Naive B cell (primary cell): Measurements from ENCODE around the gene CHM. TPM values are rescaled to one million over a fixed set of nuclear protein-coding genes. Genes with fewer than 3 reads are reported as not detected.
"Not testable (repeated sequence)": the region's sequence is repeated elsewhere in the genome, so short reads cannot be mapped to it uniquely, and the experiment has no call there.

Source experiments
- ATAC-seq, 2 donors: fragments of 150-1000 bp; cut with Tn5 transposase; 2 replicates each; pipeline ENCODE4 v1.10.0; 2021; ENCODE audit warnings: low read depth in 2 of 2, mild to moderate bottlenecking in 2 of 2, moderate library complexity in 2 of 2
- DNase-seq: peaks from one replicate; pipeline ENCODE4 v3.0.0; 2022
- H3K27ac Mint-ChIP-seq, 6 donors: one replicate each; pipeline ENCODE4 v1.8.0; 2020 to 2022; ENCODE audit warnings: mild to moderate bottlenecking in 6 of 6, mixed read lengths in 6 of 6, moderate library complexity in 5 of 6, inconsistent platforms in 2 of 6
- H3K27me3 Mint-ChIP-seq, 3 donors: one replicate each; pipeline ENCODE4 v1.8.0; 2021 to 2022; ENCODE audit warnings: mixed read lengths in 3 of 3, mild to moderate bottlenecking in 1 of 3
- H3K36me3 Mint-ChIP-seq, 2 donors: one replicate each; pipeline ENCODE4 v1.8.0; 2020 to 2022; ENCODE audit warnings: mixed read lengths in 2 of 2, inconsistent platforms in 1 of 2, mild to moderate bottlenecking in 1 of 2
- H3K4me1 Mint-ChIP-seq, 3 donors: one replicate each; pipeline ENCODE4 v1.8.0; 2020 to 2022; ENCODE audit warnings: mixed read lengths in 3 of 3, inconsistent platforms in 1 of 3, mild to moderate bottlenecking in 1 of 3, moderate library complexity in 1 of 3
- H3K4me3 Mint-ChIP-seq, 8 donors: one replicate each; pipeline ENCODE4 v1.8.0; 2020 to 2022; ENCODE audit warnings: mild to moderate bottlenecking in 8 of 8, mixed read lengths in 8 of 8, moderate library complexity in 8 of 8, inconsistent platforms in 2 of 8
- H3K9me3 Mint-ChIP-seq, 7 donors: one replicate each; pipeline ENCODE4 v1.8.0; 2020 to 2022; ENCODE audit warnings: mixed read lengths in 7 of 7, mild to moderate bottlenecking in 5 of 7, inconsistent platforms in 2 of 7, moderate library complexity in 1 of 7
- polyA plus RNA-seq, 6 donors: library from polyadenylated mRNA; unstranded; fragments of 300-500 nt; fragmentation: Illumina TruSeq; gene quantifications; one replicate each; pipeline ENCODE4 v1.2.3, GENCODE V29; 2021; ENCODE audit warnings: low read depth in 6 of 6

Gene CHM
- polyA plus RNA-seq, 6 donors from 2014 or later: 5.5 to 13.3 (median 9.4) TPM

DNA sequence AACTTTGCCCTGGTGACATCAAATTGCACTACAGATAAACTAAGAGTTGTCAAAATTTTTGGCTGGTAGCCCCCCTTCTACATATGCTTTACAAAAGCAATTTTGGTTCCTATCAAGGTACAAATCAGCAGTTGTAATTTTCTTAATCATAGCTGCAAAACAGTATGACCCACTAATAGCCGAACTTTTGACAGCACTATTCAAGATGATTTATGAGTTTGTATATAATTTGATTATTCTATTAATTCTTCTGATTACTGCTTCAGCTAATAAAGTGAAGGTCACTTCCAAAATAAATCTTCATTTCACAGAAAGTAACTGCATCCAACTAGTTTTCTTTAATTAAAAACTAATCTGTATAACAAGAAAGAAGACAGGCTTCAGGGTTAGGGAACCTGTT is 119.6 kb downstream of the CHM start:
- Mint-ChIP-seq H3K4me1 (peaks cover 3 to 12% (median 7%) of the 10 kb centered on the region in 3 donors), H3K36me3 (no peaks in the 10 kb centered on the region)

DNA sequence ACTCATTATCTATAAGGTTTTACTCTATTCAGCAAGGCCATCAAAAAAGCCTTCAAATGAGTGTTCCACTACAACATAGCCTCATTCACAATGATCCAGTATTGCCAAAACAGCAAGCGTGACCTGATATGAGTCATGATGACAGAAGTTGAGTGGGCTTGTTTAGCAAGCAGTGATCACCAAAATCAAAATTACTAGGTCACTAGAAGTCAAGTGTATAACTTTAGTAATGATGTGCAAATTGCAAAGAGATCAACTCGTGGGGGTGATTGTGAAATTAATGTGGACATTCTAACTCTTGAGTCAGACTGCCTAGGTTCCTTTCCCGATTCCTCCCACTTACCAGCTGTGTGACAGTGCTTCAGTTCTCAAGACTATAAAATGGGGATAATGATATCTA is 124.5 kb downstream of the CHM start:
- H3K4me1 Mint-ChIP-seq: peaks cover 3 to 12% (median 7%) of the 10 kb centered on the region in 3 donors
- H3K27me3 Mint-ChIP-seq: no peaks in the 10 kb centered on the region
- H3K4me3 Mint-ChIP-seq: no peak overlapping the region
- no peaks in the 10 kb centered on the region for H3K36me3 Mint-ChIP-seq
- no peak for ATAC-seq
- no peaks in the 10 kb centered on the region for H3K9me3 Mint-ChIP-seq
- no peak overlapping the region for H3K27ac Mint-ChIP-seq
- DNase-seq: no peak

More for the DNA sequence above, 119.6 kb downstream of the CHM start:
- no peak for ATAC-seq
- no peaks in the 10 kb centered on the region for H3K27me3 Mint-ChIP-seq
- no peak for DNase-seq
- H3K9me3 Mint-ChIP-seq: no peaks in the 10 kb centered on the region
- H3K4me3 Mint-ChIP-seq: no peak overlapping the region
- H3K27ac Mint-ChIP-seq: no peak overlapping the region

DNA sequence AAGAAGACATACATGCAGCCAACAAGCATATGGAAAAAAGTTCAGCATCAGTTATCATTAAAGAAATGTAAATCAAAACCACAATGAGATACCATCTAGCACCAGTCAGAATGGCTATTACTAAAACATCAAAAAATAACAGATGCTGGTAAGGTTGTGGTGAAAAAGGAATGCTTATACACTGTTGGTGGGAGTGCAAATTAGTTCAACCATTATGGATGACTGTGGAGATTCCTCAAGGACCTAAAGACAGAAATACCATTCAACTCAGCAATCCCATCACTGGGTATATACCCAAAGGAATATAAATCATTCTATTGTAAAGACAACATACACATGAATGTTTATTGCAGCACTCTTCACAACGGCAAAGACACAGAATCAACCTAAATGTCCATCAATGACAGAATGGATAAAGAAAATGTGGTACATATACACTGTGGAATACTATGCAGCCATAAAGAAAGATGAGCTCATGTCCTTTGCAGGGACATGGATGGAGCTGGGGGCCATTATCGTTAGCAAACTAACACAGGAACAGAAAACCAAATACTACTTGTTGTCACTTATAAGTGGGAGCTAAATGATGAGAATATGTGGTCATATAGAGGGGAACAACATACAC is 130.6 kb downstream of the CHM start:
- H3K27ac Mint-ChIP-seq, H3K36me3 Mint-ChIP-seq, H3K27me3 Mint-ChIP-seq, H3K4me3 Mint-ChIP-seq, ATAC-seq, DNase-seq, H3K9me3 Mint-ChIP-seq: not testable (repeated sequence)
- H3K4me1 Mint-ChIP-seq: peaks cover 14 to 33% (median 24%) of the 10 kb centered on the region in 3 donors

DNA sequence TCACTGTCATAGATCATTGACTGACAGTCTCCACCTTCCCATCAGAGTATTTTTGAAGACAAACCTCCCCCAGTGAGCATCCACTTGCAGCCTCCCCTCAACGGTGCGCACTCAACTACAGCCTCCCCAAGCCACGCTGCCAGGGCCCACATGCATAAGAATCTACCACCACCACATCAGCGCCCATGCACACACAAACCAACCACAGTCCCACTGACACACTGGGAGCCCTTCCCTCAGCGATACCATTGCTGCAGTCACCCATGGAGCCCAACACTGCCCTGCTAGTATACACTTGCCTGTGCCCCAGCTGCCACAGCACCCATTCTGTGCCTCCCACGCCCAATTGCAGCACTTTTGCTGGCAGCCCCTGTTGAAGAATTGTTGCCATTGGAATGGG is 132.9 kb downstream of the CHM start:
- no peaks in the 10 kb centered on the region for H3K36me3 Mint-ChIP-seq
- DNase-seq (no peak), ATAC-seq (no peak)
- H3K27me3 Mint-ChIP-seq: no peaks in the 10 kb centered on the region
- H3K4me3 Mint-ChIP-seq: peak overlapping the region in 3 of 8 donors; percentile 41 to 77 (median 72)
- H3K9me3 Mint-ChIP-seq: peaks cover 0 to 5% (median 2%) of the 10 kb centered on the region in 7 donors
- H3K4me1 Mint-ChIP-seq: peaks cover 19 to 34% (median 24%) of the 10 kb centered on the region in 3 donors
- H3K27ac Mint-ChIP-seq: peak overlapping the region in 1 of 6 donors; percentile 16

DNA sequence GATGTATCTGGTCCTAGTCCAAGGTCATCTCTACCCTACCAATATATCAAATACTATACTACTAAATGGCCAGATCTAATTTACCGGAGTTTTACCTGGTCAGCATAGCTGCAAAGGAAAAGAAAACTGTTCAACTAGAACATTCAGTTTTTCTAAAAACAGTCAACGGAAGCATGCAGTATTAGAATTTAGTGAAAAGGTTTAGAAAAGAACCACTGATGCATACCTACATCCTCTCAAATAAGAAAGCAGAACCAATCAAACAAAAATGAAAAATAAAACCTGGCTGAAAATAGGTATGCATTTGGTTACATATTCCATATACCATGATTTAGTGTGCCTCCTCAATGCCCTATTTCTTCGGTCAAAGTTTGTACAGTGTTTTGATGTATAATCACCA is 140.0 kb downstream of the CHM start:
- H3K27me3 Mint-ChIP-seq: no peaks in the 10 kb centered on the region
- H3K4me3 Mint-ChIP-seq: peak overlapping the region; percentile 7 to 84 (median 60)
- peak overlapping the region; percentile 28 to 90 (median 70) for H3K27ac Mint-ChIP-seq
- H3K9me3 Mint-ChIP-seq: no peaks in the 10 kb centered on the region
- ATAC-seq: peak; percentile 41 to 60
- DNase-seq: no peak
- no peaks in the 10 kb centered on the region for H3K36me3 Mint-ChIP-seq
- H3K4me1 Mint-ChIP-seq: peaks cover 16 to 32% (median 23%) of the 10 kb centered on the region in 3 donors

DNA sequence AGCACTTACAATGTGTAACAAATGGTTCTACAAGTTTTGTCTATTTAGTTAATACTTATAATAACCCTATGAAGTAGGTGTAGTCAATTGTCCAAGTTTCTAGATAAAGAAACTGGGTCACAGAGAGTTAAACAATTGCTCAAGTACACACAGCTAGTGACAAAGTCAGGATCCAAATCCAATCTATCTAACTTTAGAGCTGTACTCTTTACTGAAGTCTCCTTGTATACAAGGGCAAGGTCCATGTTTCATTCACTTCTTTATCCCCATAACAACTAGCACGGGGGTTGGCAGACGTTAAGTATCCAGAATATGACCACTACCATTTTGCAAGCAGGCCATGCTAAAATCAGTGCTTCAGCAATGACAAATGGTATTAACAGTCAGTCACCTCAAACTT is 141.0 kb downstream of the CHM start:
- Mint-ChIP-seq H3K36me3 (no peaks in the 10 kb centered on the region), H3K27me3 (no peaks in the 10 kb centered on the region), H3K9me3 (no peaks in the 10 kb centered on the region), H3K4me1 (peaks cover 11 to 32% (median 23%) of the 10 kb centered on the region in 3 donors), H3K27ac (peak overlapping the region; percentile 18 to 90 (median 63)), H3K4me3 (peak overlapping the region in 4 of 8 donors; percentile 30 to 79 (median 52))
- ATAC-seq: no peak
- DNase-seq: no peak

DNA sequence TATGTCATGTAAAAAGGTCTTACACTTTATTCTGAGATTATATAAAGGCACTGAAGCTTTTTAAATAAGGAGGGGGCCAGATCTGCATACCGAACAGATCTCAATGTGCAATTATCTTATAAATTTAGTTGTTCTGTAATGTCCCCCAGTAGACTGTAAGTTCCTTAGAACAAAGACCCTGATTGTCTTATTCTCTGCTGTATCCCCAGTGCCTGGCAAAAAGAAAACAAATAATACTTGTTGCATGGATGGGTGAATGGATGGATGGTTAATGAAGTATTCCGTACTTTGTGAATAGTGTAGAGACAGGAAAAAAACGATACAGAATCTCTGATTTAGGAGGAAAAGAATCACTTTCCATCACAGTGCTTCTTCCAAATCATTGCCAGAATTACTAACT is 141.5 kb downstream of the CHM start:
- H3K36me3 Mint-ChIP-seq: no peaks in the 10 kb centered on the region
- ATAC-seq: no peak
- DNase-seq: no peak
- H3K27ac Mint-ChIP-seq: peak overlapping the region in 2 of 6 donors; percentile 39 to 70
- no peaks in the 10 kb centered on the region for H3K9me3 Mint-ChIP-seq
- H3K4me3 Mint-ChIP-seq: no peak overlapping the region
- H3K27me3 Mint-ChIP-seq: no peaks in the 10 kb centered on the region
- H3K4me1 Mint-ChIP-seq: peaks cover 10 to 32% (median 23%) of the 10 kb centered on the region in 3 donors

DNA sequence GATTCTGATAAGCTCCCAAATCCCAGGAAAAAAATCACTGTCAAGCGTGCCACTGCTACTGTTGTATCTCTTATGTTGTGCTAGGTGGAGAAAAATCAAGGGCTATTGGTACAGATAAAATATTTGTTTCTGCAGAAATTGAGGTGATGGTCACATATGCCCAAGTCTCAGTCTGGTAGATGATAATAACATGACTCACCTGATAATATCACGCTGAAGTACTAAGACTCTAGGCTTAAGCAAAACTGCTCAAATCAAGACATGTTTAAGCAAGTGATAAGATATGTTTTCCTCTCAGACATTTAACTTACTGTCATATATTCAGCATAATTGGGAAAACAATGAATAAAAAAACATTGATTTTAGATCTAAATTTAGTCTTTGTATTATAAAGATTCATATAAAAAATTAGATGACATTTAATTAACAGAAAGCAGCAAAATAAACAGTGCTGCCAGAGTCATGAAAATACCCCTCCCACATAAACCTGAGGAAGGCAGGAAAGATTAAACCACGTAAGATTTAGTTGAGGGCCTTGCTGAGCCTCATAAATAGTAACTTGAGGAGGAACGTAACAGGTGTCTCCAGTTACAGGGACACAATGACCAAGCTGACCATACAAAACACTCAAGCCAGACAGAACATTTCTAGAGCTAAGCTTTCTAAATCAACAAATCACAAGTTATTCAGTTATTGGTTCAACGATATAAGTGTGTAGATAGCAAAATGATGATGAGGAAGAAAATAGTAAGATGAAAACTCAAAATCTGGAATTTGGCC is 143.5 kb downstream of the CHM start:
- DNase-seq (no peak), ATAC-seq (no peak)
- no peaks in the 10 kb centered on the region for H3K27me3 Mint-ChIP-seq
- no peaks in the 10 kb centered on the region for H3K9me3 Mint-ChIP-seq
- H3K4me3 Mint-ChIP-seq: no peak overlapping the region
- no peaks in the 10 kb centered on the region for H3K36me3 Mint-ChIP-seq
- peaks cover 10 to 28% (median 23%) of the 10 kb centered on the region in 3 donors for H3K4me1 Mint-ChIP-seq
- no peak overlapping the region for H3K27ac Mint-ChIP-seq

DNA sequence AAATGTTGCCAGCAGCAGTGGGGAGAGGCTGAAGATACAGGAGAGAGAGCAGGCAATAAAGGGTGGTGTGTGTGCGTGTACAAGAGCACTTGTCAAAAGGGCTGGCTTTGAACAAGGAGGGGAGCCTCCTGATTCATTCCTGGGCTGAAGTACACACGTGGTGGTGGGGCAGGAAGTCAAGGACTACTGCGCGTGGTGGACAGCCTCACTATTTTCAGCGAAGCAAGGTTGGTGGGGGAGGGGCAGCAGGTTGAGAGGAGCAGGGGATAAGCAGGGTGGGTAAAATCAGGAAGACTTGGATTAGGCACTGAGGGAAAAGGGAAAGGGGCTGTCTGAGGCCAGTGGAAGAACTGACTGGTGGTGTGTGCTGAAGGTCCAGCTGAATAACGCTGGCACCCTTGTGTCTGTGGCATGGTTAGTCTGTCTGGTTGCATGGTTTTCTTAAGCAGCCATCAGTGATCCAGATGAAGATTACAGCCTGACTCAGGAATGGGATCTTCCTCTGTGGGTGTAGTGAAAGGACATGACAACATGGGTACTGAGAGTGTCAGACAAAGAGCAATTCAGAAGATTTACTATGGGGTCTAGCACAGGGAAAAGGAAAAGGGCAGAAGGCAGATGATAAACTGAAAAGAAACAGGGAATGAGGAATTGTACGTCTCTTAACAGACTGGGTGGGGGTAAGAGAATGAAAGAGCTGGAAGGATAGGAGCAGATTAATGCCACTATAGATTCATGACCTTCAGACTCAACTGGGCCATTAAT is 149.8 kb downstream of the CHM start:
- peaks cover 0 to 2% (median 0%) of the 10 kb centered on the region in 3 donors for H3K4me1 Mint-ChIP-seq
- no peaks in the 10 kb centered on the region for H3K9me3 Mint-ChIP-seq
- H3K4me3 Mint-ChIP-seq: no peak overlapping the region
- ATAC-seq (no peak), DNase-seq (no peak)
- H3K27me3 Mint-ChIP-seq: no peaks in the 10 kb centered on the region
- peaks cover 0 to 6% of the 10 kb centered on the region in 2 donors for H3K36me3 Mint-ChIP-seq
- peak overlapping the region in 1 of 6 donors; percentile 13 for H3K27ac Mint-ChIP-seq

DNA sequence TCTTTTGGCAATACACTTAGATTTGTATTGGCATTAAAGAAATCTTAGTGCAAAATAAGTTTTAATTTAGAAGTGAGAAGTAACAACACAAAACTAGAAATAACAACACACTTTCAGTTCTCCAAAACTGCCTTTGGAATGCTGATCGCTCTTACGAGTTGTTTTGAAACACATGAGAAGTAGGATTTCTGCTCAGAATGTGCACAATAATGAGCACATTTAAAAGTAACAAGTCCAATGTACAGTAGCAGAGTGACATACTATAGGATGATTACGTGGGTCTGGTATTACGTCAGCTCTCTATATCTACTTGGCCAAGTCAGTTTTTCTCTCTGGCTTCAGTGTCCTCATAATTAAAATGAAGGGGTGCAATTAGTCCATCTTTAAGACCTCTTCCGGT is 164.8 kb downstream of the CHM start:
- H3K4me1 Mint-ChIP-seq: peaks cover 4 to 10% (median 8%) of the 10 kb centered on the region in 3 donors
- H3K27ac Mint-ChIP-seq: peak overlapping the region in 3 of 6 donors; percentile 6 to 41 (median 6)
- ATAC-seq: no peak
- no peaks in the 10 kb centered on the region for H3K27me3 Mint-ChIP-seq
- H3K36me3 Mint-ChIP-seq: peaks cover 5% of the 10 kb centered on the region in 2 donors
- peak overlapping the region in 1 of 8 donors; percentile 6 for H3K4me3 Mint-ChIP-seq
- DNase-seq: no peak
- peaks cover 0 to 6% (median 0%) of the 10 kb centered on the region in 7 donors for H3K9me3 Mint-ChIP-seq

DNA sequence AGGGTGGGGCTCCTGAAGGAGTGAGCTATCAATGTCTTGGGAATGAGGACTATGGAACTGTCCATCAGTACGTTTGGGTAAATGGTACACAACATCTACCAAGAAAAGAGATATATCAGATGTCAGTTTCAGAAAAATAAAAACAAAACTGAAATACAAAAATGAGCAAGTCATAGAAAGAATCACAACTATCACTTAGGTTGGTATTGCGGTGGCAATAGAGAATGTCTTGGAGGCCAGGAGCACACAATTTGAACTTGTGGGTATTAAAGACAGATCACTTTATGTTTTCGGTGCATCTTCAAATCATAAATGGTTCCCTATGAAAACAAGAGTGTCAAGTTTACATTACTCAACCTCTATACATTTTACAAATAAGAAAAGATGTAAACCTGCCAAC is 176.8 kb downstream of the CHM start:
- DNase-seq (no peak), ATAC-seq (no peak)
- no peaks in the 10 kb centered on the region for H3K27me3 Mint-ChIP-seq
- H3K4me1 Mint-ChIP-seq: no peaks in the 10 kb centered on the region
- H3K36me3 Mint-ChIP-seq: peaks cover 19 to 37% of the 10 kb centered on the region in 2 donors
- no peak overlapping the region for H3K27ac Mint-ChIP-seq
- H3K4me3 Mint-ChIP-seq: no peak overlapping the region
- peaks cover 2 to 12% (median 8%) of the 10 kb centered on the region in 7 donors for H3K9me3 Mint-ChIP-seq

DNA sequence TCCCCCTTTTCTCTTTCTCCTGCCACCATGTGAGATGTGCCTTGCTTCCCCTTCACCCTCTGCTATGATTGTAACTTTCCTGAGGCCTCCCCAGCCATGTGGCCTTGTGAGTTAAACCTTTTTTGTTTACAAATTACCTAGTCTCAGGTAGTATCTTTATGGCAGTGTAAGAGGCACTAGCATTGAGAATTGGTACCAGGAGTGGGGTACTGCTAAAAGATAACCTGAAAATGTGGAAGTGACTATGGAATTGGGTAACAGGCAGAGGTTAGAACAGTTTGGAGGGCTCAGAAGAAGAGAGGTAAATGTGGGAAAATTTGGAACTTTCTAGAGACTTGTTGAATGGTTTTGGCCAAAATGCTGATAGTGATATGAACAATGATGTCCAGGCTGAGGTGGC is 182.0 kb downstream of the CHM start:
- Mint-ChIP-seq H3K27ac (peak overlapping the region in 1 of 6 donors; percentile 8), H3K4me1 (no peaks in the 10 kb centered on the region), H3K27me3 (no peaks in the 10 kb centered on the region), H3K36me3 (peaks cover 32 to 43% of the 10 kb centered on the region in 2 donors), H3K9me3 (peaks cover 6 to 17% (median 12%) of the 10 kb centered on the region in 7 donors), H3K4me3 (no peak overlapping the region)
- ATAC-seq: no peak
- no peak for DNase-seq

DNA sequence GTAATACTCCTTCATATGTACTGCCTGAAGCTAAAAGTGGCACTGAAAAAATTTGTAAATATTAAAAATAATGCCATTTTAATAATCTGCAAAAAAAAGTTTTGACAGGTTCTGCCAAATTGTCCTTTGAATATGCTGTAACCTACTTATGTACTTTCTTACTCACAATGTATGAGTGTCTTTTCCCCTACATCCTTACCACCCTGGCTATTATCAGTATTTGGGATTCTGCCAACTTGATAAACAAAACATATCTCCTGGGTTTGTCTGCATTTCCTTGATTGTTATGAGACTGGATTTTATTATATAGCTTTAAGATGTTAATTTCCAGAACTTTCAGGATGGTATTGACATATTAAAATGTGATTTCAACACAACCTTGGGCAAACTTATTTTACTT is 187.9 kb downstream of the CHM start:
- DNase-seq (no peak), ATAC-seq (no peak)
- Mint-ChIP-seq H3K4me1 (no peaks in the 10 kb centered on the region), H3K27me3 (no peaks in the 10 kb centered on the region), H3K9me3 (peaks cover 0 to 3% (median 0%) of the 10 kb centered on the region in 7 donors), H3K36me3 (peaks cover 0 to 1% of the 10 kb centered on the region in 2 donors), H3K4me3 (no peak overlapping the region), H3K27ac (no peak overlapping the region)
